Measurements from ENCODE around the gene ACTR8. TPM values are rescaled to one million over a fixed set of nuclear protein-coding genes. Genes with fewer than 3 reads are reported as not detected.

Gene ACTR8
- total RNA-seq, 3 donors from 2014 or later (not counting 1 experiment from before 2014, with no cell fraction given), result 32.5 to 54.2 (median 41.5) TPM

GRCh38 chr3:53842436-53843194, 39.3 kb downstream of the ACTR8 start:
- H3K27me3 Mint-ChIP-seq (ENCODE audit: low read depth in 2 of 2), result peaks cover 31 to 34% of the 10 kb centered on the region in 2 donors

GRCh38 chr3:53841296-53841695, 40.7 kb downstream of the ACTR8 start:
- TF ChIP-seq, protein P1, sequence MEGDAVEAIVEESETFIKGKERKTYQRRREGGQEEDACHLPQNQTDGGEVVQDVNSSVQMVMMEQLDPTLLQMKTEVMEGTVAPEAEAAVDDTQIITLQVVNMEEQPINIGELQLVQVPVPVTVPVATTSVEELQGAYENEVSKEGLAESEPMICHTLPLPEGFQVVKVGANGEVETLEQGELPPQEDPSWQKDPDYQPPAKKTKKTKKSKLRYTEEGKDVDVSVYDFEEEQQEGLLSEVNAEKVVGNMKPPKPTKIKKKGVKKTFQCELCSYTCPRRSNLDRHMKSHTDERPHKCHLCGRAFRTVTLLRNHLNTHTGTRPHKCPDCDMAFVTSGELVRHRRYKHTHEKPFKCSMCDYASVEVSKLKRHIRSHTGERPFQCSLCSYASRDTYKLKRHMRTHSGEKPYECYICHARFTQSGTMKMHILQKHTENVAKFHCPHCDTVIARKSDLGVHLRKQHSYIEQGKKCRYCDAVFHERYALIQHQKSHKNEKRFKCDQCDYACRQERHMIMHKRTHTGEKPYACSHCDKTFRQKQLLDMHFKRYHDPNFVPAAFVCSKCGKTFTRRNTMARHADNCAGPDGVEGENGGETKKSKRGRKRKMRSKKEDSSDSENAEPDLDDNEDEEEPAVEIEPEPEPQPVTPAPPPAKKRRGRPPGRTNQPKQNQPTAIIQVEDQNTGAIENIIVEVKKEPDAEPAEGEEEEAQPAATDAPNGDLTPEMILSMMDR (IDR thresholded peaks at IDR 0.05), result no peak
- Mint-ChIP-seq H3K36me3 (no peaks in the 10 kb centered on the region), H3K4me1 (no peaks in the 10 kb centered on the region), H3K9me3 (no peaks in the 10 kb centered on the region), H3K4me3 (no peak overlapping the region), H3K27me3 (ENCODE audit: low read depth in 2 of 2) (peaks cover 22 to 26% of the 10 kb centered on the region in 2 donors), H3K27ac (no peak overlapping the region)
- Histone ChIP-seq H3K9me3 (ENCODE audit: control insufficient read depth, insufficient read depth, low read length) (no peaks in the 10 kb centered on the region), H3K4me3 (ENCODE audit: low read length) (no peak overlapping the region), H3K27me3 (ENCODE audit: control insufficient read depth, insufficient read depth, low read length) (peaks cover 7% of the 10 kb centered on the region), H3K27ac (ENCODE audit: low read length) (no peak overlapping the region), H3K4me1 (ENCODE audit: control insufficient read depth, insufficient read depth, low read length) (peaks cover 10% of the 10 kb centered on the region), H3K36me3 (ENCODE audit: control insufficient read depth, insufficient read depth, low read length) (no peaks in the 10 kb centered on the region)
- WGBS (ENCODE audit: insufficient coverage), result 87% methylated on average over 4 of the region's 5 CpGs
- intact Hi-C loops (cut with micrococcal nuclease), result no loop called here
- DNase-seq, result no peak
- ATAC-seq, result no peak

More at GRCh38 chr3:53842436-53843194, 39.3 kb downstream of the ACTR8 start:
- Histone ChIP-seq H3K27ac (ENCODE audit: low read length) (no peak overlapping the region), H3K36me3 (ENCODE audit: control insufficient read depth, insufficient read depth, low read length) (no peaks in the 10 kb centered on the region), H3K27me3 (ENCODE audit: control insufficient read depth, insufficient read depth, low read length) (peaks cover 12% of the 10 kb centered on the region), H3K4me1 (ENCODE audit: control insufficient read depth, insufficient read depth, low read length) (peaks cover 9% of the 10 kb centered on the region), H3K4me3 (ENCODE audit: low read length) (no peak overlapping the region), H3K9me3 (ENCODE audit: control insufficient read depth, insufficient read depth, low read length) (no peaks in the 10 kb centered on the region)
- H3K36me3 Mint-ChIP-seq, result no peaks in the 10 kb centered on the region
- intact Hi-C loops (cut with micrococcal nuclease), result no loop called here
- no peaks in the 10 kb centered on the region for H3K4me1 Mint-ChIP-seq
- no peak for DNase-seq
- TF ChIP-seq, protein P1 (IDR thresholded peaks at IDR 0.05), result no peak
- 83% methylated on average over 12 of the region's 12 CpGs for WGBS (ENCODE audit: insufficient coverage)
- no peaks in the 10 kb centered on the region for H3K9me3 Mint-ChIP-seq
- no peak overlapping the region for H3K27ac Mint-ChIP-seq
- no peak for ATAC-seq
- H3K4me3 Mint-ChIP-seq, result no peak overlapping the region

DNA sequence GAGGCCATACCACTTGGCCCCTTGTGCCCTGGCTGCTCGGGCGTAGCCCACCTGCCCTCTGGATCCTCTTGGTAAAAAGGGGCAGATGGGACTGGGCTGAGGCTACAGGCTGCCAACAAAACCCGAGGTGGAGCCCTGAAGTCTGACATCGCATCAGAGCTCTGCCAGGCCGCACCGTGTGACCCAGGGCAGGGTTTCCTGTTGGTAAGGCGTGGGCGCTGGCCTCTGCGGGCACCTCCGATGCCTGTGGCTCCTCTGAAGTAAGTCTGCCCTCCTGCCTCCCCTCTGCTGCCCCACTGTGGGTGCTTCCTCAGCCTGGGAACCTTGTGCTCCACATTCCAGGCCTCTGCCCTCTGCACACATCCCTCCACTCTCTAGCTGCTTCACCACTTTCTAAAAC, 44.6 kb downstream of the ACTR8 start:
- H3K27ac ChIP-seq (ENCODE audit: low read length), result no peak overlapping the region
- TF ChIP-seq, protein P1 (IDR thresholded peaks at IDR 0.05), result no peak
- intact Hi-C loops (cut with micrococcal nuclease), result no loop called here
- H3K4me3 ChIP-seq (ENCODE audit: low read length), result no peak overlapping the region
- H3K36me3 ChIP-seq (ENCODE audit: control insufficient read depth, insufficient read depth, low read length), result no peaks in the 10 kb centered on the region
- Mint-ChIP-seq H3K27ac (no peak overlapping the region), H3K4me3 (no peak overlapping the region), H3K4me1 (no peaks in the 10 kb centered on the region), H3K27me3 (ENCODE audit: low read depth in 2 of 2) (no peaks in the 10 kb centered on the region), H3K36me3 (no peaks in the 10 kb centered on the region), H3K9me3 (no peaks in the 10 kb centered on the region)
- H3K27me3 ChIP-seq (ENCODE audit: control insufficient read depth, insufficient read depth, low read length), result no peaks in the 10 kb centered on the region
- no peaks in the 10 kb centered on the region for H3K9me3 ChIP-seq (ENCODE audit: control insufficient read depth, insufficient read depth, low read length)
- H3K4me1 ChIP-seq (ENCODE audit: control insufficient read depth, insufficient read depth, low read length), result peaks cover 4% of the 10 kb centered on the region
- no peak for DNase-seq
- 54% methylated on average over 10 of the region's 10 CpGs for WGBS (ENCODE audit: insufficient coverage)
- peak in 2 of 3 donors; percentile 26 to 65 for ATAC-seq

Measured in natural killer cell (primary cell).